HG03139 (cell line): Measurements from ENCODE around the gene RBM12.

Source experiments
- ATAC-seq: cut with Tn5 transposase; IDR thresholded peaks from one replicate; pipeline ENCODE4 v1.9.1; 2021; ENCODE audit not compliant: unreplicated experiment

The RBM12 gene

DNA sequence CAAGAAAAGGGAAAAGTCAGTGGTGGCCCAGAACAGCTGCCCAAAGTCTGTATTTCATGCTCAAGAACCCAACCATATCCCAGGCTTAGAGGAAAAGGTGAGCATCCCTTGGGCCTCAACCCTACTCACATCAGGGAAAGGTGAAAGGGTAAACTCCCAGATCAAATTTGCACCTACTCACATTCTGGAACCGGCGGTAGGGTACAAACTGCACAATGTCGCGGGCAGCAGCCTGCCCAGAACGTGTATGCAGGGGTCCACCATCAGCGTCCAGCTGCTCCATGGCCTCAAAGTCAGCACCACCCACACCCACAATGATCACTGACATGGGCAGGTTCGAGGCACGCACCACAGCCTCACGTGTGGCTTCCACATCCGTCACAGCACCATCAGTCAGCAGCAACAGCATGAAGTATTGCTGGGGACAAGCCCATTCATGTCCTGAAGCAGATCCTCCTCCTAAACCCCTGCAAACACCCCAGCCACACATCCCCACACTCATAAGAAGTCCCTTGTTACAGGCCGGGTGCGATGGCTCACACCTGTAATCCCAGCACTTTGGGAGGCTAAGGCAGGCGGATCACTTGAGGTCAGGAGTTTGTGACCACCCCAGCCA, 38.2 kb downstream of the RBM12 start:
- ATAC-seq, result no peak

DNA sequence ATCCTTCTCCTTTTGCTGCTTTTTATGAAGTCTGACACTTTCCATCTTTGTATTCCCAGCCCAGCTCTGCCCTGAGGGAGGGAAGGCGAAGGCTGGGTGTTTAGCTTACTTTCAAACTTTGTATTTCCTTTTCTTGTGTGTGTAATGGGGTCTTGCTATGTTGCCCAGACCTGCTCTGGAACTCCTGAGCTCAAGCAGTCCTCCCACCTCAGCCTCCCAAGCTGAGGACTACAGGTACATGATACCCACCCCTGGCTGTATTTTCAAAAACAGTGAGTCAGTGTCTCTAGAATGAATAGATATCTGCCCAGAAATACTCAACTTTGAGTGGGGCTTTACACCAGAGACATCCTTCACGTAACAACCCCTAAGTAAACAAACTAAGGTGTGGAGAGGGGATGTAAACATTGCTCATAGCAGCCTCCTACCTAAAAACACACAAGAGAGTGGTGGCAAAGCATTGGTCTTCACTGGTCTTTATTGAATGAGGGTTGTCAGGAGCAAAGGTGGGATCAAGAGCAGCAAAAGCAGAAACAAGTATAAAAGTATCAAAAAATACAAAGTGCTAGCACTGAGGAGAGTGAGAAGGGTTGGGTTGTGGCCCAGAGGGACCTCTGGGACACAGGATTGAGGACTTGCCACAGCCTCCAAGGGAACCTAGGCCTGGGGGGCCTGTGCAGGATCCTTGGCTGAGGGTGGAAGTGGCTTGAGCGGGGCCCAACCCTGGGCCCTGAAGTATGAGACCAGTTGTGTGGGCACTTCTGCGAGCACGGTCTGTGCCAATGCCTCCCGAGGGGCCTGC, 38.9 kb downstream of the RBM12 start:
- ATAC-seq, result no peak

DNA sequence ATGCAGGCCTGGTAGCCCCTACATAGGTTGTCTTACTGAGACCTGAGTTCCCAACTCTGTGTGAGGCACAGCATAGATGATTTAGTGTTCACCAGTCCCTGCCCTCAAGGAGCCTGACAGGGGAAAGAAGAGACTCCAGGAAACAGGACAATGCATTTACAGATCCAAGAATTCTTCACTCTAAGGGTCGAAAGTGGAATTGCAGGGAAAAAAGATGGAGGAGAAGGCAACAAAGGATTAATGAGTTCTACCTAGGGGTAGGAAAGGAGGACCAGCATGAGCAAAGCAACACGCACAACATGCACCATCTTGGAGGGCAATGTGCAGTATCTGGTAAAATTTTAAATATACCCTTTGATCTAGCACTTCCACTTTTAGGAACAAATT, 43.1 kb downstream of the RBM12 start:
- no peak for ATAC-seq

DNA sequence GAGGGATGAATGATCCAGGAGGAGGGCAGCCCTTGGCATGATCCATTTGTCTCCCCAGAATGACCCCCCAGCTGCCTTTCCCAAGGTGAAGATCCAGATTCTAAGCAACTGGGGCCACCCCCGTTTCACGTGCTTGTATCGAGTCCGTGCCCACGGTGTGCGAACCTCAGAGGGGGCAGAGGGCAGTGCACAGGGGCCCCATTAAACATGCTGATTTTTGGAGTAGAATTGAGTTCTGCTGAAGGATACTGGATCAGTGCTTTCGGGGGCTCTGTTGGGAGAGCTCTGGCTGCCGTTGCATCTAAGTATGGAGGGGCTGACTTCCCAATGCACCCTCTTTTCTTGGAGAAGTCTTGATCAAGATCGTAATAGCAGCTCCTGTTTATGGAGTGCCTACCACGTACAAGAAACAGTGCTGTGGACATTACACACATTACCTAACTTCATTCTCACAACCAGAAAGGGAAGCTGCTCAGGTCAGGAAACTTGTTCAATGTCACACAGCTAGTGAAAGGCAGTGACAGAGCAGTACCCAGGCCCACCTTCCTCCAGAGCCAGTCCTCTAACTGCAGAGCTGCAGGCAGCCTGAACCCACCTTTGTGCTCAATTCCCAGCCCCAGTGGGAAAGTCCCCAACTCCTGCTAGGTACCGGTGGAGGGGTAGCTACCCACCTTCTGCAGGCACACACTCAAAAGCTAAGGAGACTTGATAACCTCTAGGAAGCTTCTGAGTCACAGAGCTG, 43.7 kb downstream of the RBM12 start:
- no peak for ATAC-seq

DNA sequence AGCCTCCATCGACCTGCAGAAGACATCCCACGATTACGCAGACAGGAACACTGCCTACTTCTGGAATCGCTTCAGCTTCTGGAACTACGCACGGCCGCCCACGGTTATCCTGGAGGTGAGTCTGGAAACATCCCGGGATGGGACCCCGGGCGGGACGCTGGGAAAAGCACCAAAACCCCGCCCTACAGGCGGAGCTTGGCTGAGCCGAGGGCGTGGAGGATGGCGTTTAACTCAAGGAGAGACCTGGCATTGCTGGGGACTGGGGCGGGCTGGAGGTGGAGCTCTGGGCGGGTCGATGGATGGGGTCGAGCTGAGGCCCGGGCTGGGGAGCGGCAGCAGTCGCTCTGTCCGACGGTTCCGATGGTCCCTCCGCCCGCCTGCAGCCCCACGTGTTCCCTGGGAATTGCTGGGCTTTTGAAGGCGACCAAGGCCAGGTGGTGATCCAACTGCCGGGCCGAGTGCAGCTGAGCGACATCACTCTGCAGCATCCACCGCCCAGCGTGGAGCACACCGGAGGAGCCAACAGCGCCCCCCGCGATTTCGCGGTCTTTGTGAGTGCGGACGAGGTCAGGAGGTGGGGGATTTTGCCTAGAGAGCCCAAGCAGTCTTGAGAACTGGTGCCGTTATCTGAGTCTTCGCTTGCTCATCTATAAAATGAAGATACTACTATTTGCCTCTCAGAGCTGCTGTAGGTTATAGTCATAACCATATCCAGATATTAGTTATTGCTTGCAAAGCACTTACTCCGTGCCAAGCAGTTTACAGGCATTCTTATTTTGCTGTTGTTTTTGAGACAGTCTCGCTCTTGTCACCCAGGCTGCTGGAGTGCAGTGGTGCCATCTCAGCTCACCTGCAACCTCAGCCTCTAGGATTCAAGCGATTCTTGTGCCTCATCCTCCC, 45.3 kb downstream of the RBM12 start:
- peak; percentile 27 for ATAC-seq

DNA sequence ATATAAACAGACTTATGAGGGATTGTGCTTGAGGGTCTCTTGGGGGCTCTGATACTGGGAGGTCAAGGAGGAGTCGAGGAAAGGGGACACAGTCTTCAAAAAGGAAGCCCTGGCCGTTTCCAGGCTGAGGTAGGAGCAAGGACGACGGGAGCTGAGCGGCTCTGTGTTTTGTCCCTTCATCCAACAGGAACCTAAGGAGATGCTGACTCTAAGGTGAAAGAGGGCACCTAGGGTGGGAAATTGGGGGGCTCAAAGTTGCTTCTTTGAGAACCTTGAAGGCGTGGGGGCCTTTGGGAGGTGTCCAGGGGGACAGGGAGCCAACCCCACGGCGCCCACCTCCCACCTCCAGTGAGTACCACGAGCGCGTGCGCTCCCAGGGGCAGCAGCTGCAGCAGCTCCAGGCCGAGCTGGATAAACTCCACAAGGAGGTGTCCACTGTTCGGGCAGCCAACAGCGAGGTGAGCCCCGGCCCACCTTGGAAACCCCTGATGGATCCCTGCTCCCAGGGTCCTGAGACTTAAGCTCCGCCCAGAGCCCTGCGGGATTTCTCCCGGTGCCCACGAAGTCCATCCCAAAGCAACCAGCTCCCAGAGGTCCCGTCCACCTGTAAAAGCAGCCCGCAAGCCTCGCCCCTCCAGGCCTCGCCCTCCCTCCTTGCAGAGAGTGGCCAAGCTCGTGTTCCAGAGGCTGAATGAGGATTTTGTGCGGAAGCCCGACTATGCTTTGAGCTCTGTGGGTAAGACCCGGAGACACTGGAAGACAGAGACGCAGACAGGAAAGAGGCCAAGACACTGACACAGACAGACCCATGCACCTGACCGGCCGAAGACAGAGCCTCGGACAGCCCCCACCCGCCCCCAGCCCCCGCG, 46.2 kb downstream of the RBM12 start:
- ATAC-seq, result no peak

DNA sequence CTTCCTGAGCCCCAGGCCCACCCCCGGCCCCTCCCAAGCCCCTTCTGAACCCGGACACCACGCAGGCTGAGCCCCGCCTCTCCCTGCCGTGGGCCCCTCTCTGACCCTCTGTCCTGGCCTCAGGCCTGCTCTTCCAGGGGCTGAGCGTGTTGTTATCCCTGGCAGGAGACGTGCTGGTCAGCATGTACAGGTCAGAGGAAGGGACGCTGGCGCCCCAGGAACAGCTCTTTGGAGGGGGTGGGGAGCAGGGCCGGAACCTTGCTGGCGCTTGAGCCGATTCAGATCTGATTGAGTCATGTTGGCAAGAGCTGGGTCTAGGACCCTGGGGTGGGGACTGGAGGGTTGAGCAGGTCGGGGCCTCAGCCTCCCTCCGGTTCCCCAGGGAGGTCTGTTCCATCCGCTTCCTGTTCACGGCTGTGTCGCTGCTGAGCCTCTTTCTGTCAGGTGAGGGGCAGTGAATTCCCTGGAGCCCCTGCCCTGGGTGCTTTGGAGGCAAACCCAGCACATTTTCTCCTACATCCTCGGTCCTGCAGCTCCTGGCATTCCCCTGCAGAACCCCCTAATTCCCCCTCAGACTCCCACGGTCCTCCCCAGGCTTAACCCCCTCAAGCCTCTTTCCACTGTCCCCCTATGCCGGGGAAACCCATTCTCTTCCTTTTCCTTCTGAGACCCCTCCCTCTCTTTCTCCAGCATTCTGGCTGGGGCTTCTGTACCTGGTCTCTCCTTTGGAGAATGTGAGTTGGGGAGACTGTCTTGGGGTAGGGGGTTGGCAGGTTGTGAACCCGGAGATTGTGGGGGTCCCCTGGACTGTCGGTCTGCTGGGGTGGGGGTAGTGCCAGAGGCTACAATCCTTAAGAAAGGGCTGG, 47.1 kb downstream of the RBM12 start:
- peak; percentile 25 for ATAC-seq

DNA sequence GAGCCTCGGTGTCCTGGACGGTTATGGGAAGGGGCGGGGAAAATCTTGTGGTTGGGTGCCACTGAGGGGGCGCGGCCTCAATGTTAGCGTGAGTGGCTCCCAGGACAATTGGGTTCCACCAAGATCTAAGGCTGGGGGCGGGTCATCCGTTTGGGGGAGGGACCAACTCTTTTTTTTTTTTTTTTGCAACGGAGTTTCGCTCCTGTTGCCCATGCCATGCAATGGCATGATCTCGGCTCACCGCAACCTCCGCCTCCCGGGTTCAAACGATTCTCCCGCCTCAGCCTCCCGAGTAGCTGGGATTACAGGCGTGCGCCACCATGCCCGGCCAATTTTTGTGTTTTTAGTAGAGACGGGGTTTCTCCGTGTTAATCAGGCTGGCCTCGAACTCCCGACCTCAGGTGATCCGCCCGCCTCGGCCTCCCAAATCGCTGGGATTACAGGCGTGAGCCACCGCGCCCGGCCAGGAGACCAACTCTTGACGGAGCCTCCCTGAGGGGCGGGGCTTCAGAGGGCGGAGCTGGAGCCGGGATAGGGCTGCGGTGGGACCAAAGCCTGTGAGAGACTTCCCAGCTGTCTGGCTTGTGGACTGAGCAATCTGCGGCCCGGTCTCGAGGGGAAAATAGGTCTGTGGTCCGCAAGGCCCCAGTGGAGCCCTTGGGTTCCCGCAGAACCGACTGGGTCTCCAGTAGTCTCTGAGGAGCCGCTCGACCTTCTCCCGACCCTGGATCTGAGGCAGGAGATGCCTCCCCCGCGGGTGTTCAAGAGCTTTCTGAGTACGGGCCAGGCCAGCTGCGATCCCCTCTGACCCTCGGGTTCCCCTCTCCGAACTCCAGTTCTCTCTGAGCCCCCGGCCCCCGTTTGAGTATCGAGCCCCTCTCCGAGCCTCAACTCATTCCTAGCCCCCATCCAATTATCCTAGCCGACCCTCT, 48.0 kb downstream of the RBM12 start:
- no peak for ATAC-seq

DNA sequence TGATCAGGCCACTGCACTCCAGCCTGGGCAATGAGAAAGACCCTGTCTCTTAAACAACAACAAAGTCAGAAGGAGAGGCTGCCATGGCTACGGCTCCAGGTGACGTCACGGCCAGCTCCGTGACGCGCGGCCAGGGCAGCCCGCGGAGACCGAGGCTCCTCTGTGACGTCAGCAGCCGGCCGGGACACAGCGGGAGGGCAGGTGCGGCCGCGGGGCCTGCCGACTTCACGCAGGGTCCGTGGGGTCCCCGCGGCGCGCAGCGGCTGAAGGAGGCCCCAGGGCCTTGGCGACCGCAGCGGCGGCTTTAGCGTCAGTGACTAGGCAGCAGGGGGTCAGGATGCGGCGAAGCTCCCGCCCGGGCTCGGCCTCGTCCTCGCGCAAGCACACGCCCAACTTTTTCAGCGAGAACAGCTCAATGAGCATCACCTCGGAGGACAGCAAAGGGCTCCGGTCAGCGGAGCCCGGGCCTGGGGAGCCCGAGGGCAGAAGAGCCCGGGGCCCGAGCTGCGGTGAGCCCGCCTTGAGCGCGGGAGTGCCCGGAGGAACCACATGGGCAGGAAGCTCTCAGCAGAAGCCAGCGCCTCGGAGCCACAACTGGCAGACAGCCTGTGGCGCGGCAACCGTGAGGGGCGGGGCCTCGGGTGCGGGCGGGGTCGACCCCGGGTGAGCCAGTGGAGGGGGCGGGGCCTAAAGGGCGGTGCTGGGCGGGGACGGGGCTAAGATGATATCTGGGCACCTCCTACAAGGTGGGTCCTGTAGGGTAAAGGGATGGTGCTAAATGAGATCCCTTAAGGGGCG, 48.8 kb downstream of the RBM12 start, which contains the start of gene SPAG4:
Gene SPAG4 (plus strand): TSS at position 163 of the 798 bp plus-strand sequence. CDS start 175 bp downstream, at position 338.
- peak; percentile 60 for ATAC-seq

DNA sequence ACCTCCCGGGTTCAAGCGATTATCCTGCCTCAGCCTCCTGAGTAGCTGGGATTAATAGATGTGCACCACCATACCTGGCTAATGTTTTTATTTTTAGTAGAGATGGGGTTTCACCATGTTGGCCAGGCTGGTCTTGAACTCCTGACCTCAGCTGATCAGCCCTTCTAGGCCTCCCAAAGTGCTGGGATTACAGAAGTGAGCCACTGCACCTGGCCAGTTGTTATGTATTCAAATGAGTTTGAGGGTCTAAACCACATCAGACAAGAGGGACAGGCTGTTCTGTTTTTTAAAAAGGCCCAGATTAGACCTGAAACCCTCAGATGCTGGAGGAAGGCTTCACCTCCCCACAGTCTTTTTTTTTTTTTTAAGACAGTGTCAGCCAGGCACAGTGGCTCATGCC, 53.2 kb downstream of the RBM12 start:
- ATAC-seq, result no peak

DNA sequence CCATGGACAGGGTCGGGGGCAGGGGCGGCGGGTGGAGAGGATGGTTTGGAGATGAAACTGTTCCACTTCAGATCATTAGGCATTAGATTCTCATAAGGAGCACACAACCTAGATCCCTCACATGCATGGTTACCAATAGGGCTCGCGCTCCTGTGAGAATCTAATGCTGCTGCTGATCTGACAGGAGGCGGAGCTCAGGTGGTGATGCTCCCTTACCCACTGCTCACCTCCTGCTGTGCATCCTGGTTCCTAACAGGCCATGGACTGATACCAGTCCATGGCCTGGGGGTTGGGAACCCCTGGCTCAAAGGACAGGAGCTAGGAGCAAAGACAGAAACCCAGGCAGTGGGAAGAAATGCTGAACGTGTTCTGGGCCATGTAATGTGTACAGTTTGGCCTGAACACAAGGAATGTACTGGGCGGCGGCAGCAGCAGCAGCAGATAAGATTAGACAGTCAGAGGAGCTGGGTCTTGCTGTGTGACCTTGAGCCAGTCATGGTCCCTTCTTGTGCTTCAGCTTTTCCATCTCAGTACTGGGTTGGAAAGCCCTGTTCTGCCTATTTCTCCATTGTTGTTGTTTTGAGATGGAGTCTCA, 53.8 kb downstream of the RBM12 start:
- ATAC-seq, result no peak

DNA sequence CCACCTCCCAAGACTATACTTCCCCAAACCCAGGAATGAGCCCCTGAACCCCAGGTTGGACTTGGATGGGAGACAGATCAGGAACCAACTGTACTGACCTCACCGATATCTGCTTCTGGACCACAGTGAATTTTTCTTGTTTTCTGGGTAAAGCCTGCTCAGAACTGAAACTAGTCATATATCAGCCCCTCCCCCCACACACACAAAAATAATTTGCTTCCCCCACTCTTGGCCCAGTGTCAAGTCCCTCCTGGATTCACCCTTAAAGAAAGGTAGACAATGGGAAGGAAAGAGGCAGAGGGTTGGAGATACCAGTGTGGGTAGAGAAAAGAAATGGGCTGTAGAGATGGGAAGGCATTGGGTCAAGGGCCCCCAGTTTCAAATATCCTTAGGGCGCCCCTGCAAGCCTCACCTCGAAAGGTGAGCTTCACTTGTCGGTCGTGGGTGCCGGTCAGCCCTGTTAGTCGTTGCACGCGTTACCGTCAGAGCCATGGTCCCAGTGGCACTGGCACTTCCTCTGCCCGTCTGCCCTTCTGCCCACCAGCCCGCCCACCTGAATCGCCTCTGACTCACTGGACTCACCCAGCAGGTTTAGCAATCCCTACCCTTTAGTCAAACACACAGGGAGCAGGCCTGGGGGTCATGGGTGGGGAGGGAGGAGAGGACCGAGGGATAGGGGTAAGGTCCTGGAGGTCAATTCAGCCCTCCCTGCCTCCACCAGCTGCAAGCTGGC, 57.5 kb downstream of the RBM12 start:
- no peak for ATAC-seq

DNA sequence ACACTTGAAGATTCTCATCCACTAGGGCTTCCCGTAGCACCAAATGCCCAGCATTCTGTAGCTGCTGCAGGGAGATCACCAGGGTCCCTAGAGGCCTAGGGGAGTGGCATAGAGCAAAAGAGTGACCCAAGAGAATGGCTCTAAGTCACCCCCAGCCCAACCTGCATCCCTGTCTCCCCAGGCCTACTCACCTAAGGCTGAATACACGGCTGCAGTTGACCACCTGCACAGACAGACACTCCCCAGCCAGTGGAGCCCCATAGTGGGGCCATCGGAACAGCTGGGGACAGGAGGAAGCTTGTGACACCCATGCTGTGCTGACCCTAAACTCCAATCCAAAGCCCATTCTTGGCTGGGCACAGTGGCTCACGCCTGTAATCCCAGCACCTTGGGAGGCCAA, 58.6 kb downstream of the RBM12 start:
- ATAC-seq, result no peak

DNA sequence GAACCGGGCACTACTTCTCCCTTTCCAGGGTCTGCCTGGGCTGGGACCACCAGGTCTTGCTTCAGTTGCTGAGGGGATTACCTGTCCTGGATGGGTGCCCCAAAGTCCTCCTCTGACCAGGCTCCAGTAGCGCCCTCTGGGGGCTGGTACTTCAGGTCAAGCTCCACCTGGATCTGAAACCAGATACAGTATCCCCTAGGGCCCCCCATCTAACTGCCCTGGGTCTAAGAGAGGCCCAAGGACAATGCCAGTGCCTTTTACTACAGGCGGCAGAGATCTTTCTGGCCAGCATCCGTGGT, 60.3 kb downstream of the RBM12 start:
- no peak for ATAC-seq

DNA sequence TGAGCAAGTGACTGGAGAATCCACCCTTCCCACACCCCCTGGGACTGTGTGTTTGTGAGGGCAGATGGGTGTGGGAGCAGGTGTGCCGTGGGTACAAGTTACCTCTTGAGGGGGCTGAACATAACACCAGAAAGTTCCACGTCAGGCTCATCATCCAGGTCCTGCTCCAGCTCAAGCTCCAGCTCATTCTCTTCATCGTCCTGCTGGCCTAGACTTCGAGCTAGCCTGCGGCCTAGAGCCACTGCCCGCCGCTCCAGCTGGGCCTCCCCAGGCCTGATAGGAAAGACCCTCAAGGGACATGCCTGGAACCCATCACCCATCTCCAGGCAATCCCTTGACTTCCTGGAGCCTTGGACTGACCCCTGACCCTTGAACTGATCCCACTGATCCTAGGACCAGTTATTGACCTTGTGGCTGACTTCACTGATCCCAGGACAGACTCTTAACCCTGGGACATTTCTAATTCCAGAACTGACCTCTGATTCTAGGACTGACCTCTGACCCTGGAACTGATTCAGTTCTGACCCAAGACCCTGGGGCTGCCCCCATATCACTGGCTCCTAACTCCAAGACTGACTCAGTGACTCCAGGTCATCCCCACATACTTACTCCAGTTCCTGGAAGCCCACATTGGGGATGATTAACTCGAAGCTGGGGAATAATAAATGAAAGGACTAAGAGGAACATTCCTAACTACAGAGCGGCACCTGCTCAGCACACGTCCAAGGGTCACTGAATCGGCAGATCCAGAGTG, 60.8 kb downstream of the RBM12 start:
- ATAC-seq, result no peak
